ENCODE data around the gene MYO15B.

MYO15B gene

GRCh38 chr17:75559958-75560533, 27.6 kb upstream of the MYO15B start:
- no peak for FAIRE-seq

GRCh38 chr17:75561927-75562603, 25.5 kb upstream of the MYO15B start:
- no peak for FAIRE-seq

GRCh38 chr17:75563063-75563758, 24.4 kb upstream of the MYO15B start:
- no peak for FAIRE-seq

GRCh38 chr17:75564195-75564594, 23.4 kb upstream of the MYO15B start:
- no peak for FAIRE-seq

- no peak for FAIRE-seq
Observed at GRCh38 chr17:75565066-75565465, 22.5 kb upstream of the MYO15B start.

GRCh38 chr17:75565618-75566017, 22.0 kb upstream of the MYO15B start:
- FAIRE-seq, result no peak

GRCh38 chr17:75566416-75566815, 21.2 kb upstream of the MYO15B start:
- no peak for FAIRE-seq

GRCh38 chr17:75566834-75567233, 20.8 kb upstream of the MYO15B start:
- no peak for FAIRE-seq

GRCh38 chr17:75568412-75569255, 19.0 kb upstream of the MYO15B start:
- no peak for FAIRE-seq

GRCh38 chr17:75570034-75570676, 17.4 kb upstream of the MYO15B start:
- FAIRE-seq, result no peak

- no peak for FAIRE-seq
Observed at GRCh38 chr17:75570772-75571171, 16.8 kb upstream of the MYO15B start.

- no peak for FAIRE-seq
Observed at GRCh38 chr17:75571197-75571884, 16.3 kb upstream of the MYO15B start.

GRCh38 chr17:75571885-75572215, 15.8 kb upstream of the MYO15B start:
- FAIRE-seq, result no peak

GRCh38 chr17:75572713-75573539, 14.7 kb upstream of the MYO15B start:
- FAIRE-seq, result no peak

- no peak for FAIRE-seq
Observed at GRCh38 chr17:75573540-75573957, 14.1 kb upstream of the MYO15B start.

GRCh38 chr17:75573994-75574393, 13.6 kb upstream of the MYO15B start:
- FAIRE-seq, result no peak

GRCh38 chr17:75574404-75575036, 13.1 kb upstream of the MYO15B start:
- no peak for FAIRE-seq

GRCh38 chr17:75575197-75575596, 12.4 kb upstream of the MYO15B start:
- FAIRE-seq, result no peak

GRCh38 chr17:75575728-75576127, 11.9 kb upstream of the MYO15B start:
- no peak for FAIRE-seq

GRCh38 chr17:75576661-75577060, 10.9 kb upstream of the MYO15B start:
- FAIRE-seq, result no peak

Measured in TTC549 (cell line).